Stimulated activated CD4-positive, alpha-beta T cell treated with anti-CD3 and anti-CD28 coated beads, TNF-alpha, amount 100 ng/mL, for 24 hours (primary cell): Measurements from ENCODE around the gene GALNTL6.

ENCODE experiments used
- DNase-seq, 3 experiments: peaks; one replicate each; pipeline ENCODE4 v3.0.0-alpha.2; 2020; ENCODE audit warnings: low read depth in 3 of 3

The GALNTL6 gene

DNA sequence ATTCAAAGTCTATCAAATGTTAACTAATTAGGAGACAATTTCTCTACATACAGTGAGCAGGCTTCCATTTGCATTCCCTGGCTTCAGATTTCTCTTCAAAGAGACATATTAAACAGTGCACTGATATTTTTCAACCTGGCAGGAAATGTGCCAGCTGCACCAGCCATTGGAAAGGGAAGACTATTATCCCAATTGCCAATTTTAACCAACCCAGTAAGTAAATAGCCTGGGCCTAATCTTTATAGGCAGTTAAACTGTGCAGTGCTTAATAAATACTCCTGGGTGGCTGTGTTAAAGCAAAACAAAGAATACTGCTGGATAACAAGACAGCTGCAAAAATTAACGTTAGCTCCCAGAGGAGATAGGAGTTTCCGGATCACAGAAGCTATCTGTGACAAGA, 1243.5 kb downstream of the GALNTL6 start:
- no peak for DNase-seq

- DNase-seq: no peak
Observed at GRCh38 chr4:173057442-173057841, 1244.2 kb downstream of the GALNTL6 start.

GRCh38 chr4:173057901-173058300, 1244.7 kb downstream of the GALNTL6 start:
- no peak for DNase-seq

- no peak for DNase-seq
Observed at GRCh38 chr4:173061160-173061559, 1248.0 kb downstream of the GALNTL6 start.

DNA sequence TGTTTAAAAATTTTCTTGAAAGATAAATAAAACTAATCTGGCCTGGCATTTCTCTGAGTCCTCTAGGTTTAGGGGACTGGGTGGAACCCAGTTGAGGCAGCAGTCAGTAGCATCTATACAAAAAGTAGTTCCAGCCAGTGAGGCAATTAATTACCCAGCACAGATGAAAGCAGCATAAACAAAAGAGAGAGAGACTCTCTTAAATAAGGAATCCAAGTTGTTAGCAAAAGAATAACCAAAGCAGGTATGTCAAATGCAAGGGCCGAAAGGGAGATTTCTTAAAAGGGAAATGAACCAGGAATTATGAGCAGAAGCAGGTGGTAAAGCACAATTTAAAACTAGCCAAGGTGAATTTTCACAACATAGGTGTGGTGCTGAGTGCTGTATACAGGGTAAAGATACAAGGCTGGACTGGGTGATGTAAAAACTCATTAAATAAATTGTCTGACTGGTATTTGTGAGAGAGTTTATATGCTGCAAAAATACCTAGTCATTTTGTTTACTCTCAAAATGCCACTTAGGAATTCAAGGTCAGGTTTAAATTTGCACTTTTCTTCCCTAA, 1260.8 kb downstream of the GALNTL6 start:
- no peak for DNase-seq

GRCh38 chr4:173074501-173074946, 1261.3 kb downstream of the GALNTL6 start:
- no peak for DNase-seq

DNA sequence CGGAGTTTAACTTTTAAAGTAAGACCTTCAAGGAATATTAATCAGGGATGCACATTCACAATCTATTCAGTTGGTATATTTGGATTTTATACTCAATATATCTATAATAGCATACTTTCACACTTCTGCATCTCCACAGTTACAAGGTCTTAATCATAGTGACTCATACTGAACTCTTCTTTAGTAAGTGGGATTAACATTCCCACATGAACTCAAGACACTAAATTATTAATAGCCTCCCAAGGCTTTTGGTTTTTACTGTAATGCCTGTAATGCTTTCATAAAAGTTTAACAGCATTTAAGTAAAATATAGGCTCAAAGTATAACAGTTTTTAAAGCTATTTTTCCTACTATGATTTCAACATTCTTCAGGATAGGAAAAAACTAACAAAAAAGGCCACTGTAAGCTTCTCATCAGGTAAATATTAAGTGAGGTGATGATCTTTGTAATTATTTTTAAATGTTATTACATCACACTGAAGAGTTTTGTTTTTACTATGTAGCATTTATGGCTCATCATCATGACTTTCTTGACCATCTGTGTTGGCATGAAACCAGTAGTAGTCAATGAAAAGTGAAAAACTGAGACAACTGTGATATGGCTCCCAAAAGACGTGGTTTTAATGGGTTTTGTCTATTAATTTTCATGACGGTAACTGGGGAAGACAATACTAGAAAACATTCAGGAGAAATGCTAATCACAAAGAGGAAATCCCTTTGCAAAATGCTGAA, 1263.9 kb downstream of the GALNTL6 start:
- no peak for DNase-seq

DNA sequence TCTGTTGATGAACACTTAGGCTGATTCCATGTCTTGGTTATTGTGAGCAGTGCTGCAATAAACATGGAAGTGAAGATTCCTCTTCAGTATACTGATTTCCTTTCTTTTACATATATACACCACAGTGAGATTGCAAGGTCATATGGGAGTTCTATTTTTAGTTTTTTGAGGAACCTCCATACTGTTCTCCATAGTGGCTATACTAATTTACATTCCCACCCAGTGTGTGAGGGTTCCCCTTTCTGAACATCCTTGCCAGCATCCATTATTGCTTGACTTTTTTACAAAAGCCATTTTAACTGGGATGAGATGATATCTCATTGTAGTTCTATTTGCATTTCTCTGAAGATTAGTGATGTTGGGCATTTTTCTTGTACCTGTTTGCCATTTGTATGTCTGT, 1274.9 kb downstream of the GALNTL6 start:
- DNase-seq: no peak
